Bronchial epithelial cell (primary cell): ENCODE data around the gene PIK3AP1. TPM values are rescaled to one million over a fixed set of nuclear protein-coding genes. Genes with fewer than 3 reads are reported as not detected.

Source experiments
- DNase-seq: peaks from one replicate; pipeline ENCODE4 v3.0.0-alpha.2; 2010; ENCODE audit warnings: low read depth
- FAIRE-seq: peaks from 2 replicates; lab custom pipeline; 2011; peaks lifted over from hg19 to GRCh38; lab: Jason Lieb, UNC
- H3K27me3 ChIP-seq: 2 replicates; pipeline ENCODE4 v1.5.1; 2011; ENCODE audit warnings: low read length; ENCODE audit not compliant: control insufficient read depth, insufficient read depth
- H3K36me3 ChIP-seq: 2 replicates; pipeline ENCODE4 v1.5.1; 2011; ENCODE audit warnings: low read length; ENCODE audit not compliant: control insufficient read depth, insufficient read depth
- H3K4me3 ChIP-seq: 2 replicates; pipeline ENCODE4 v1.5.1; 2011; ENCODE audit warnings: mild to moderate bottlenecking, low read depth, low read length, control low read depth
- total RNA-seq: library from RNA; depleted of rRNA; stranded (reverse); fragments of >200 nt; gene quantifications from 2 replicates; pipeline ENCODE4 v1.2.1, GENCODE V29; 2014
- TF ChIP-seq, protein P1 (sequence below): IDR thresholded peaks from 2 replicates; pipeline ENCODE4 v1.5.1; 2011; ENCODE audit warnings: mild to moderate bottlenecking, moderate library complexity, low read length, control low read depth, inconsistent platforms; ENCODE audit not compliant: insufficient read depth, severe bottlenecking

Gene PIK3AP1
- total RNA-seq, 1 donor from 2014 or later, result 2.1 TPM

DNA sequence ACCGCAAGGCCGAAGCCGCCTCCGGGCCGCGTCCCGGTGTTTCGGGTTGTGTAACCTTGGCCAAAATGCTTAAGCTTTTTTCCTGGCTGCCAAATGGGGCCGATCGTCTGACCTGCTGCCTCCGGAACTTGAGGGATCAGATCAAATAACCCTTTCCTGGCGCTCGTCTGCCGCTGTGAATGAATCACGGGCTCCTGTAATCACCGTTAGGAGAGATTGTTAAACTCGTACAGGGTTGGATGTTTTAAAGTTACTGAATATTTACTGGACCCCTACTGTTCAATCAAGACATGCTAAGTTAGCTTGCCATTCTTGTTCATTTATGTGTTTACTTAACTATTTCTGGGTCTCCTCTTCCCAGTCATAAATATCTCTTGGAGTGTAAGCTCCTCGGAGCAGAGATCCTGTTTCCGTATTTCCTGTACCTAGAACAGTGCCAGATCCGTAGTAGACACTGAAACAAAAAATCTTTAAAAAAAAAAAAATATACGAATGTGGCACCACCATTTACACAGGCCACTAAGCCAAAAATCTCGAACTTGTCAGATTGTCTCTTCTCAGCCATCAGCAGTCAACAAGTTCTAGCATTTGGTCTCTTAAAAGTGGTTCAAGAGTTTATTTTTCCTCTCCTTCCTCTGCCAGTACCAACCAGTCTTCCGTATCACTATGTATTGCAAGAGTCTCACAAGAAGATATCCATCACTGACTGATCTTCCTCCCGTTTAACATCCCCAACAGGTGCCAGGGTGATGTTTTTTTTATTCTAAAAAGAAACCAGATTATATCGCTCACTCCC, 132.9 kb downstream of the PIK3AP1 start:
- H3K27me3 ChIP-seq, result no peaks in the 10 kb centered on the region
- FAIRE-seq (no peak), DNase-seq (peak; percentile 74)
- peak overlapping the region; percentile 95 for H3K4me3 ChIP-seq
- H3K36me3 ChIP-seq, result no peaks in the 10 kb centered on the region
- TF ChIP-seq, protein P1, sequence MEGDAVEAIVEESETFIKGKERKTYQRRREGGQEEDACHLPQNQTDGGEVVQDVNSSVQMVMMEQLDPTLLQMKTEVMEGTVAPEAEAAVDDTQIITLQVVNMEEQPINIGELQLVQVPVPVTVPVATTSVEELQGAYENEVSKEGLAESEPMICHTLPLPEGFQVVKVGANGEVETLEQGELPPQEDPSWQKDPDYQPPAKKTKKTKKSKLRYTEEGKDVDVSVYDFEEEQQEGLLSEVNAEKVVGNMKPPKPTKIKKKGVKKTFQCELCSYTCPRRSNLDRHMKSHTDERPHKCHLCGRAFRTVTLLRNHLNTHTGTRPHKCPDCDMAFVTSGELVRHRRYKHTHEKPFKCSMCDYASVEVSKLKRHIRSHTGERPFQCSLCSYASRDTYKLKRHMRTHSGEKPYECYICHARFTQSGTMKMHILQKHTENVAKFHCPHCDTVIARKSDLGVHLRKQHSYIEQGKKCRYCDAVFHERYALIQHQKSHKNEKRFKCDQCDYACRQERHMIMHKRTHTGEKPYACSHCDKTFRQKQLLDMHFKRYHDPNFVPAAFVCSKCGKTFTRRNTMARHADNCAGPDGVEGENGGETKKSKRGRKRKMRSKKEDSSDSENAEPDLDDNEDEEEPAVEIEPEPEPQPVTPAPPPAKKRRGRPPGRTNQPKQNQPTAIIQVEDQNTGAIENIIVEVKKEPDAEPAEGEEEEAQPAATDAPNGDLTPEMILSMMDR, result no peak

GRCh38 chr10:96586419-96587263, 133.7 kb downstream of the PIK3AP1 start, which contains the start of gene TM9SF3:
Gene TM9SF3, minus strand, starts transcription at chr10:96587012. Its CDS starts 177 bp downstream, at chr10:96586835.
- DNase-seq (peak; percentile 54), FAIRE-seq (no peak)
- Histone ChIP-seq H3K4me3 (peak within 1 kb of the TSS; percentile 95), H3K27me3 (no peaks in the 10 kb centered on the region), H3K36me3 (no peaks in the 10 kb centered on the region)
- TF ChIP-seq, protein P1, result no peak

DNA sequence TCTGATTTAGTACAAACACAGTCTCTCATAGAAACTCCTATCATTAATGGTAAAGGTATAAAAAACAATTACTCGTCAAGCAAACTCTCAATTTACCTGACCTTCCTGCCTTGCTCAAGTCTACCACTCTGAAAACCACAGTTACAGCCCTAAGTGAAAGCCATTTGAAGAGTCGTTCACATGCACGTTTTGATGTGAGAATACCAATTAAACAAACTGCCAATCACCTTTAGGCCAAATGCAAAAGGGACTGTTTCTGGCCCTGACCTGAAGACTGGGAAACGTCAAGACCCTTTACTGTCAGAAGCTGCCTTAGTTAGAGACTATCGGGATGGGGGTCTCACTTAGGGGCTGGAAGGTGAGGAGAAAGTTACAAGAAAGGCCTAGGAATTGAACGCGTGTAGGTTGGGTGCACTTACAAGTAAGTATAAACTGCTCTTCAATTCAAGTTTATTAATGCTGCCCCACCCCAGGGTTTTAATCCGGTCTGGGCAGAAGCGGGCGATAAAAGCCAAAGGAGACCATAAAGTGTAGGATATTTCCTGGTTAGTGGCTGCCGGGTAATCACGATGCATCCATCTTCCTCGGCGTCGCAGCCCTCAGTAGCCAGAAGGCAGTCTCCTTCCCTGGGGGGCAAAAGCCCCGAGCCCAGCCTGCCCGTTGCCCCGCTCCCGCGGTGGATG, 134.4 kb downstream of the PIK3AP1 start:
- FAIRE-seq, result no peak
- H3K4me3 ChIP-seq, result peak overlapping the region; percentile 95
- no peaks in the 10 kb centered on the region for H3K36me3 ChIP-seq
- peak; percentile 14 for DNase-seq
- no peaks in the 10 kb centered on the region for H3K27me3 ChIP-seq
- TF ChIP-seq, protein P1, result no peak

DNA sequence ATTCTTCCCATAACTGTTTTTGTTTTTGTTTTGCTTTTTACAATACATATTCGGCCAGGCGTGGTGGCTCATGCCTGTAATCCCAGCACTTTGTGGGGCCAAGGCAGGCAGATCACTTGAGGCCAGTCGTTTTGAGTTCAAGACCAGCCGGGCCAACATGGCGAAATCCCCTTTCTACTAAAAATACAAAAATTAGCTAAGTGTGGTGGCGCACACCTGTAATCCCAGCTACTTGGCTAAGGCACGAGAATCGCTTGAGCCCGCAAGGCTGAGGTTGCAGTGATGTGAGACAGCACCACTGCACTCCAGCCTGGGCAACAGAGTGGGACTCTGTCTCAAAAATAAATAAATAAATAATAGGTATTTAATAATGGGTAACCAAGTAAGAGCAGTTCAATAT, 135.8 kb downstream of the PIK3AP1 start:
- DNase-seq (no peak), FAIRE-seq (no peak)
- no peaks in the 10 kb centered on the region for H3K27me3 ChIP-seq
- TF ChIP-seq, protein P1, result no peak
- H3K4me3 ChIP-seq, result no peak overlapping the region
- no peaks in the 10 kb centered on the region for H3K36me3 ChIP-seq

- Histone ChIP-seq H3K27me3 (no peaks in the 10 kb centered on the region), H3K36me3 (no peaks in the 10 kb centered on the region), H3K4me3 (no peak overlapping the region)
- TF ChIP-seq, protein P1, result no peak
- FAIRE-seq (no peak), DNase-seq (no peak)
These were observed 136.3 kb downstream of the PIK3AP1 start for GRCh38 chr10:96584035-96584434.
